UCSD-AML1 (cell line): ENCODE results near the gene NCF4.
A peak's percentile ranks its signal among the peaks of the same experiment; 100 is the strongest.

Source experiments
- DNase-seq: peaks from one replicate; lab custom pipeline; 2025; ENCODE audit not compliant: unreplicated experiment; lab: John Stamatoyannopoulos, UW

NCF4 gene

DNA sequence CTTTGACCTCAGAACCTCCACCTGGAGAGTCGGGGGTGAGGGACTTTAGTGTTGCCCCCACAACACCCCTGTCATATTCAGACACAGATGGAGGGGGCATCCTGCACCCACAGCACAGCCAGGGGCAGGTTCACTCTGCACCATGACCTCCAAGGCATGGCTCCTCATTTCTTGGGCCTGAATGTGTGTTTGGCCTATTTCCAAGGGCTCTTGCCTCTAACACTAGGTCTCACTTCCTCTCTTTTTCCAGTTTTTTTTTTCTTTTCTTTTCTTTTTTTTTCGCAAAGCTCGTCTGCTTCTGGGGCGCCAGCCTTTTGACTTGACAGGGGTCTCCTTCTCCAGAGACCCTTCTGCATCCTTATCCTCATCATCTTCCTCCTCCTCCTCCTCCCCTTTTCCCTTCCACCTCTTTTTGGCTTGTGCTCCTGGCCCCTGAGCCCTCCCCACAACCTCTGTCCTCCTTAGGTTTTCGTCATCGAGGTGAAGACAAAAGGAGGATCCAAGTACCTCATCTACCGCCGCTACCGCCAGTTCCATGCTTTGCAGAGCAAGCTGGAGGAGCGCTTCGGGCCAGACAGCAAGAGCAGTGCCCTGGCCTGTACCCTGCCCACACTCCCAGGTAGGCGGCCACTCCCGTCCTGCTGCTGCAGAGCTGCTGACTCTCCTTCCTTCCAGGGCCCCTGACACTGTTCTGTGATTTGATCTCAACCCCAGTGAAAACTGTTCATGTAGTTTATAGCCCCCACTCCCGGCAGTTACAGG, 3.8 kb downstream of the NCF4 start:
- no peak for DNase-seq

DNA sequence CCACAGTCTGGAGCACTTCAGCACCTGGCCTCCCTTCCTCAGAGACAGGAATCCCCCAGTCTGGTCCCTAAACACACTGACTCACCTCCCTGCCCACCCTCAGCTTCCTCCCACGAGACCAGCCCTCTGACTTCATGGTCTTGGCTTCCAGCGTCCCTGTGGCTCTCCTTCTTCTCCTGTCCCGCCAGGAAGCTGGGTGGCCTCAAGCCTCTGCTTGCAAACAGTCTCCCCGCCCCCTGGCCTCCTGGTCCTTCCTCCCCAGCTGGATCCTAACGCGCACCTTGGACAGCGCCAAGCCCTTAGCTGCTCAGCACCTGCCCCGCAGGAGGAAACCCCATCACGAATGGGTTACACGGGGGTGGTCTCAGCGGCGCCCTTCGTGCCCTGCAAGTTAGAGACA, 4.5 kb downstream of the NCF4 start:
- DNase-seq: no peak

DNA sequence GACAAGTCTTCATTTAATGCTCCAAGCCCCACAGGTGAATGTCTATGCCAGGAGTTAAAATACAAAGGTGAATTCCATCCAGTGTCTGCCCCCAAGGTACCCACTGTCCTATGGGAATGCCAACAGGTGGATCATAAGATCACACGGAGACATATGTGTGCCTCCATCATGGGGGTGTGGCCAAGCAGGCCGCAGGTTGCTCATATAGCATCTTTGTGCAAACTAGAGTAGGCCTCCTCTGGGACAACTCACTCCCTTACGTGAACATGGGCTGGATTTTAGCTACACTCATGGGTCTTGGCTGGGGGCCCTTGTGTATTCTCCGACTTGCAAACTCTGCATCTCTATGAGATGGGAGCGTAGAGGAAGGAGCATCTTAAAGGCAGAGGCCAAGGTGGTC, 6.9 kb downstream of the NCF4 start:
- no peak for DNase-seq

DNA sequence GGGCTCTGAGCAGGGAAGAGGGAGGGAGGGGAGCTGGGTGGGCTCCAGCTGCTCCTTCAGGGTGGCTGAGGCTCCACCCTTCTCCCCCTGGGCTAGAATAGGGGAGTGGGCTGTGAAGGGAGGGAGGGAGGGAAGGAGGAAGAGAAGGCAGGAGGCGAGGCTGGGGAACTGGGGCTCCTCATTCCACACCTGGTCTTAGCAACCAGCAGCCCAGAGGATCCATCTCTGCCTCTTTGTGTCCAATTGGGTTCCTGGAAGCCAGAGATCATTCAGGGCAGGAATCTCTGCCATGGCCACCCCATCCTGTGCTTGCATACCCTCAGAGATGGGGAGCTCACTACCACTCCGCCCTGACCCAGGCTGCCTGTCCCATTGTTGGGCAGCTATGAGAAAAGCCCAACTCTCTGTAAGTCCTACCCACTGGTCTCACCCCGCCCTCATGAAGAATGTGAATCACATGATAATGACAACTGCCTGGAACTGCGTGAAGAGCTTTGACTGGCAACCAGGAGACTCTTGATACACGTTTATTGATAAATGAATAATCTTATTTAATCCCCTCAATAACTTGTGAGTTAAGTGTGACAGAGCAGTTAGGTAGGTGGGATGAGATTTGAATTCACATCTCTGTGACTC, 7.9 kb downstream of the NCF4 start:
- no peak for DNase-seq

DNA sequence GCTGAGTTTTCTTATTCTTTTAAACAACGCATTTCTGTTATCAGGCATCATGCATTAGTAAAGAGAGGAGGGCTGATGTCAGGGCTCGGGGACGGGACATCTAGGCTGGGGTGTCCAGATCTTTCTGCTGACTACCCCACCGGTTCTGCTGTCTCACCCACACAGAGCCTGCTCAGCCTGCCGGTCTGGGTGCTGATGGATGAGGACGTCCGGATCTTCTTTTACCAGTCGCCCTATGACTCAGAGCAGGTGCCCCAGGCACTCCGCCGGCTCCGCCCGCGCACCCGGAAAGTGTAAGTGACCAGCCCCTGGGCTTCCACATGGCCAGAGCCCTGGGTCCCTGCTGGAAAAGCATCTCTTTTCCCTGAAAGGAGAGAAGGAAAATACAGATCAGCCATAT, 9.4 kb downstream of the NCF4 start:
- DNase-seq: no peak

DNA sequence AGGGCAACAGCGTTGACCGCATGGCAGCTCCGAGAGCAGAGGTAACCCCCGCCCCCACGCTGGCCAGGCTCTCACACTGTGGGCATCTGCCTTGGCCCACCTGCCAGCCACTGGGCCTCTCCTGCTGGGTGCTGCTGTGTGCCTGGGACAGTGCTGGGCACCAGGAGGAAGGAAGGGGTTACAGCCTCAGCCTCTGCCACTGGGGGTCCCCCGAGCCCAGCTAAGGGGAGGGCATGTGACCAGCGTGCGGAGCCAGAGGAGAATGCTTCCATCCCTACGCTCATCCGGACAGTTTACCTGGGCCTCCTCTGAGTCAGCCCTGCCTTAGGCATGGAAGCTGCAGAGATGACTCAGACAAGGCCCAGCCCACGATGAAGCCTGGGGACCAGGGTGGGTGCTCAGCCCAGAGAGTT, 10.9 kb downstream of the NCF4 start:
- no peak for DNase-seq

GRCh38 chr22:36872084-36872483, 11.3 kb downstream of the NCF4 start:
- no peak for DNase-seq

DNA sequence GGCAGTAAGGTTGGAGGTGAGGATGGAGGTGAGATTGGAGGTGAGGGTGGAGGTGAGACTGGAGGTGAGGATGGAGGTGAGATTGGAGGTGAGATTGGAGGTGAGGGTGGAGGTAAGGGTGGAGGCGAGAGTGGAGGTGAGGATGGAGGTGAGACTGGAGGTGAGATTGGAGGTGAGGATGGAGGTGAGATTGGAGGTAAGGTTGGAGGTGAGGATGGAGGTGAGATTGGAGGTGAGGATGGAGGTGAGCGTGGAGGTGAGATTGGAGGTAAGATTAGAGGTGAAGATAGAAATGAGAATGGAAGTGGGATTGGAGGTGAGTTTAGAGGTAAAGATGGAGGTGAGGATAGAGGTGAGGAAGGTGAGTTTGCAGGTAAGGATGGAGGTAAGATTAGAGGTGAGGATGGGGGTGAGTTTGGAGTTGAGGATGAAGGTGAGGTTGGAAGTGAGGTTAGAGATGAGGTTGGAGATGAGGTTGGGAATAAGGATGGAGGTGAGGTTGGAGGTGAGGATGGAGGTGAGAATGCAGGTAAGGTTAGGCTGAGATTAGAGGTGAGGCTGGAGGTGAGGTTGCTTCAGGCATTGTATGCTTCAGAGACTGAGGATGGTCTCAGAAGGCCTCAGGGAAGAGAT, 12.2 kb downstream of the NCF4 start:
- DNase-seq: no peak

DNA sequence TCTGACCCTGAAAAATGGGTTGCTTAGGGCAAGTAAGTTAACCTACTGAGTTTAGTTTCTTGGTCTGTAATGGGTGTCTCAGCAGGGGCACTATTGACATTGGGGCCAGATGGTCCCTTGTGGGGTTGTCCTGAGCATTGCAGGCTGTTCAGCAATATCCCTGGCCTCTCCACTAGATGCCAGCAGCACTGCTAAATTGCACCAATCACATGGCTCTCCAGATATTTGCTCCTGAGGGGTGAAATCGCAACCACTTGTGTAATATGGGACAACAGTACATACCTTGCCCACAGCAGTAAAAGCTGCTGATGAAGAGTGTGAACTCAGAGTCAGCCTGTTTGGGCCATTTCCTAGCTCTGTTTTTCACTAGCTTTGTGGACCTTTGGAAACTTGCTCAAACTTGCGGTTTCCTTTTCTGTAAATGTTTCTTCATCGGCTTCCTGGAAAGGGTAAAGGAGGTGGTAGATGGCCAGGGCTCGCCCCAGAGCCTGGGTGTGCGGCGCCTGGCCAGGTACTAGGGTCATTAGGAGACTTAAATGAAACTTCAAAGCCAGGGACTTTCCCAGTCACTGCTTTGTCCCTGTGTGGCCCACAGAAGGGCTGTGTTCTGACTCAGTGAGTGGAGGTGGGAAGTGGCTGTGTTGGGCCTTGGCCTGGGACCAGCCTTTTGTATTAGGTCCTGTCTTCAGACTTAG, 13.0 kb downstream of the NCF4 start:
- peak; percentile 80 for DNase-seq

DNA sequence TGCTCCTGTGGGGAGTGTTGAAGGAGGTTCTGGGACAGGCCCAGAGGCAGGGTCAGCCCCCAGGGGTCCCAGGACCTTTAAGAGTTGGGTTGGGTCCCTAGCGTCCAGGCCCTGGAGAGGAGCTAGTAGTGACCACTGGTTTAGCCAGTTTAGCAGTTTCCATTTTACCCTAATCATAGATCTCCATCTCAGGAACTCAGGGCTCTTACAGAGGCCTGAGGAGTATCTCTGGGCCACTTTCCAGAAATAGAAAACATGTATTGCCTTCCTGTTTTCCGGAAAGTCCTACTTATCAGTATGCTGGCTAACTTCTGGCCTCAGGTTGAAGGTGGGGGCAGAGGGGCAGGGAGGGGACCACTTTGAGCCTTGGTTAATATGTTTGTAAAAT, 13.5 kb downstream of the NCF4 start:
- no peak for DNase-seq

GRCh38 chr22:36874736-36875135, 13.9 kb downstream of the NCF4 start:
- no peak for DNase-seq

DNA sequence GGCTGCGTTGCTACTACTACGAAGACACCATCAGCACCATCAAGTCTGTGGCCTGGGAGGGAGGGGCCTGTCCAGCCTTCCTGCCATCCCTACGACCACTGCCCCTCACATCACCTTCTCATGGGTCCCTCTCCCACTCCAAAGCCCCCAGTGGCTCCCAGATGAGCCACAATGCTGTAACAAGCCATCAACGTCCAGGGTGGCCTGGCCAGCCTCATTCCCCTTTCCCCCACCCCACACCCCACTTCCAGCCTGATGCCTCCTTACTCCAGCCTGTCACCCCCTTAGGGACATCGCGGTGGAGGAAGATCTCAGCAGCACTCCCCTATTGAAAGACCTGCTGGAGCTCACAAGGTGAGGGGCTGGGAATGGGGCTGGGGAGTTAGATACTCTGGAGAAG, 14.9 kb downstream of the NCF4 start:
- DNase-seq: no peak

- DNase-seq: no peak
Measured at GRCh38 chr22:36879775-36880174, 19.0 kb downstream of the NCF4 start.

DNA sequence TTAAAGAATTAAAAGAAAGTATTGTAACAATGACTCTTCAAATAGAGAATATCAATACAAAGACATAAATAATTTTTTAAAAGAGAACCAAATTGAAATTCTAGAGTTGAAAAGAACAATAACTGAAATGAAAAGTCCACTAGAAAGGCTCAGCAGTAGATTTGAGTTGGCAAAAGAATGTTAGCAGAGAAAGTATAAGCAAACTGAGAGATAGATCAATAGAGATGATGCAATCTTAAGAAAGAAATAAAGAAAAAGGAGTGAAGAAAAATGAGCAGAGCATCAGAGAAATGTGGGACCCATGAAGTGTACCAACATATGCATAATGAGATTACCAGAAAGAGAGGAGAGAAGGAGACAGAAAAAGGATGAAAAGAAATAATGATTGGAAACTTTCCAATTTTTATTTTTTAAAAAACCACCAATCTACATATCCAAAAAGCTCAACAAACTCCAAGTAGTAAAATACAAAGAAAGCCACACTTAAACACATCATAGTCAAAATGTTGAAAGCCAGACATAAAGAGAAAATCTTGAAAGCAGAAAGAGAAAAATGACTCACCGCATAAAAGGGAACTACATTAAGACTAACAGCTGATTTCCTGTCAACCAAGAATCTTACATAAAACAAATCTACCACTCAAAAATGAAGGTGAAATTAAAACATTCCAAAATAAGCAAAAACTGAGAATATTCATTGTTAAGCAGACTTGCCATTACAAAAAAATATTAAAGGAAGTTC, 20.9 kb downstream of the NCF4 start:
- DNase-seq: no peak

GRCh38 chr22:36884349-36885158, 23.7 kb downstream of the NCF4 start:
- DNase-seq: no peak

GRCh38 chr22:36885474-36885873, 24.7 kb downstream of the NCF4 start:
- no peak for DNase-seq

DNA sequence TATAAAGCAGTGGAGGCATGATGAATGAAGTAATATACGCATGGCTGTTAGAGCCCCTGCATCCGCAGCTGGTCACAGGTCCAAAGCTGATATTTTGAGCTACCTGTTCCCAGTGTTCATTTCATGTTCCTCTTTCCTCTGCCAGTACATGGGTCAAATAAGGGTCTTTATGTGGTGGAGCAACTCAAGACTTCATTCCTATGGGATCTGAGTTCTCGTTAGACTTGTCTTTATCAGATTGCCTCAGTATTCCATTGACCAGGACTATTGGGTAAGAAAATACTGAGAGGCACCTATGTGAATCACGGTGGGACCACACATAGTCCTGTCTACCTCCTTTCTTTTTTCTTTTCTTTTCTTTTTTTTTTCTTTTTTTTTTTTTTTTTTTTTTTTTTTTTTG, 25.2 kb downstream of the NCF4 start:
- no peak for DNase-seq

- DNase-seq: no peak
Measured at GRCh38 chr22:36887162-36887561, 26.4 kb downstream of the NCF4 start.

DNA sequence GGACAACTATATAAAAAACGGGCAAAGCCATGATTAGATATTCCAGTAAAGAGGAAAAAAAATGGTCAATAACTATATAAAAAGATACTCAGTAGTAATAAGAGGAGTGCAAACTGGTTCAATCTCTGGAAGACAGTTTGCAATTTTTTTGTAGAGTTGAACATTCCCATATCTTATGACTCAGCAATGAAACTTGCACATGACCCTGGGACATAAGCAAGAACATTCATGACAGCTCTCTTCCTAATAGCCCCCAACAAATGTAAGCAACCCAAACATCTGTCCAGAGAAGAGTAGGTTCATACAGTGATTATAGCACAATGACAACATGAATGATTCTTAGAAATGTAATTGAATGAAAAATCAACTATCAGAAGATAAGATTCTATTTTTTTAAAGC, 30.8 kb downstream of the NCF4 start:
- DNase-seq: no peak

DNA sequence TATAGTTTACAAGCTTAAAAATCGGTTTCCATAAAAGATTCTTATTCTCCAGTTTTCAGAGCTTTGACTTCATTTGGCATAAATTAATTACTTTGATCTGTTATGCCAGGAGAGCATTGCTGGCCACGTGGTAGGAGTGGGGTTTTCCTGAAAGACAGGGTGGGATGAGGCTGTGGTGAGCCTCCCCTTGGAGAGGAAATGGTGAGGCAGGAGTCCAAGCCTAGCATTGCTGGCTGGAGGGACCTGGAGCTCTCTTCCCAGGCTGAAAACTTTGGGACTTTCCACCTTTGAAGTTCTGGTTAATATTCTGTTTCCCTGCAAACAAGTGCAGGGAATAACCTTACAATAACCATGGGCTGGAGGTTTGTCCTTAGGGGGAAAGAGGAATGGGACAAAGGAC, 31.5 kb downstream of the NCF4 start:
- DNase-seq: no peak
